K562 (cell line): ENCODE results near the gene RER1. TPM values are rescaled to one million over a fixed set of nuclear protein-coding genes. Genes with fewer than 3 reads are reported as not detected.

Experiments
- BRF2 ChIP-seq: IDR thresholded peaks from 3 replicates; pipeline ENCODE4 v1.6.1; 2011; ENCODE audit warnings: borderline replicate concordance, mild to moderate bottlenecking; ENCODE audit not compliant: insufficient read length, insufficient read depth
- CAMTA2 ChIP-seq: fragments of 250-450 bp; sonication (Bioruptor Pico); conservative IDR thresholded peaks from 2 replicates; pipeline ENCODE4 v1.5.1; 2022
- CBFA2T2 ChIP-seq: fragments of 450-650 bp; conservative IDR thresholded peaks from 2 replicates; pipeline ENCODE4 v1.6.1; 2017; ENCODE audit warnings: mild to moderate bottlenecking
- DPF2 ChIP-seq: fragments of 450-650 bp; IDR thresholded peaks from 2 replicates; pipeline ENCODE4 v1.6.1; 2016
- ETS1 ChIP-seq: conservative IDR thresholded peaks from 2 replicates; pipeline ENCODE4 v1.6.1; 2011; ENCODE audit warnings: low read depth, mild to moderate bottlenecking, low read length; ENCODE audit not compliant: control insufficient read depth
- HNRNPK ChIP-seq: fragments of 200-400 bp; formaldehyde crosslinking; IDR thresholded peaks from one replicate; pipeline ENCODE4 v1.6.1; 2018; ENCODE audit warnings: mild to moderate bottlenecking, low read depth, low read length; ENCODE audit not compliant: poor library complexity, severe bottlenecking
- KAT8 ChIP-seq: fragments of 450-650 bp; IDR thresholded peaks from 2 replicates; pipeline ENCODE4 v1.6.1; 2016; ENCODE audit warnings: low read depth, mild to moderate bottlenecking
- KLF10 ChIP-seq: fragments of 250-450 bp; sonication (Bioruptor Pico); IDR thresholded peaks from 2 replicates; pipeline ENCODE4 v1.6.1; 2021; ENCODE audit warnings: matching md5 sums
- KLF13 ChIP-seq: fragments of 450-650 bp; IDR thresholded peaks from 2 replicates; pipeline ENCODE4 v1.6.1; 2016; ENCODE audit warnings: missing genetic modification characterization, low read depth, mild to moderate bottlenecking, missing compliant biosample characterization, moderate library complexity, borderline replicate concordance
- MCM7 ChIP-seq, 2 experiments: fragments of 450-650 bp; IDR thresholded peaks; 2 replicates each; pipeline ENCODE4 v1.6.1; 2016 to 2018
- NBN ChIP-seq: fragments of 450-650 bp; IDR thresholded peaks from 2 replicates; pipeline ENCODE4 v1.6.1; 2016; ENCODE audit warnings: low read depth, mild to moderate bottlenecking
- NFE2 ChIP-seq: IDR thresholded peaks from 2 replicates; pipeline ENCODE4 v1.6.1; 2014; ENCODE audit warnings: antibody characterized with exemption, low read depth
- NR2C1 ChIP-seq, 2 experiments: fragments of 450-650 bp; IDR thresholded peaks; 2 replicates each; pipeline ENCODE4 v1.6.1; 2017; ENCODE audit warnings: mild to moderate bottlenecking in 2 of 2, antibody characterized with exemption in 1 of 2, inconsistent platforms in 1 of 2, missing compliant biosample characterization in 1 of 2, missing genetic modification characterization in 1 of 2
- PHTF2 ChIP-seq: fragments of 250-450 bp; sonication (Bioruptor Pico); IDR thresholded peaks from 2 replicates; pipeline ENCODE4 v1.5.0; 2021; ENCODE audit warnings: mild to moderate bottlenecking
- TCF7L2 ChIP-seq: fragments of 150-350 bp; IDR thresholded peaks from 2 replicates; pipeline ENCODE4 v1.6.1; 2016; ENCODE audit warnings: low read depth, mild to moderate bottlenecking, low read length, moderate library complexity
- TGIF2 ChIP-seq: sonication (generic); formaldehyde crosslinking; IDR thresholded peaks from 2 replicates; pipeline ENCODE4 v1.8.1; 2022; ENCODE audit warnings: mild to moderate bottlenecking, missing genetic modification reagents, moderate library complexity
- TRIM28 ChIP-seq: fragments of 450-650 bp; IDR thresholded peaks from 2 replicates; pipeline ENCODE4 v1.6.1; 2017
- ZKSCAN1 ChIP-seq: fragments of 150-350 bp; IDR thresholded peaks from 2 replicates; pipeline ENCODE4 v1.6.1; 2016; ENCODE audit warnings: low read depth, low read length
- ZNF124 ChIP-seq: sonication (generic); formaldehyde crosslinking; IDR thresholded peaks from 2 replicates; pipeline ENCODE4 v1.8.1; 2022; ENCODE audit warnings: missing genetic modification reagents
- ZNF395 ChIP-seq: fragments of 200-800 bp; sonication (Bioruptor generic); IDR thresholded peaks from 2 replicates; pipeline ENCODE4 v1.6.1; 2017; ENCODE audit warnings: missing genetic modification characterization, missing compliant biosample characterization
- polyA plus RNA-seq, 8 experiments: library from polyadenylated mRNA; depleted of rRNA in 4 of 8; stranded (reverse) in 5 of 8; unstranded in 3 of 8; fragments of >200 nt; fragmentation: Nextera tagmentation in 2 of 8; fragmentation: Illumina TruSeq in 1 of 8; extraction: Ambion mirVana in 2 of 8; extraction: Trizol in 1 of 8; gene quantifications; 2 replicates each; pipeline versions ENCODE4 v1.2.1 to v1.2.3, GENCODE V29; 2011 to 2014; ENCODE audit warnings: inconsistent platforms in 1 of 8, missing spikeins in 1 of 8
- total RNA-seq, 7 experiments: library from RNA; depleted of rRNA in 6 of 7; stranded (reverse); fragments of >200 nt in 6 of 7; fragmentation: Illumina TruSeq in 2 of 7; extraction: Trizol in 2 of 7; gene quantifications; 2 replicates each; pipeline versions ENCODE4 v1.2.1 to v1.2.3, GENCODE V29; 2011 to 2021; ENCODE audit warnings: low replicate concordance in 1 of 7
- TF ChIP-seq, protein P1 (sequence below): sonication (generic); formaldehyde crosslinking; IDR thresholded peaks from 2 replicates; pipeline ENCODE4 v1.8.0; 2022; ENCODE audit warnings: mild to moderate bottlenecking, missing genetic modification reagents
- TF ChIP-seq, protein P2 (sequence below), 3 experiments: fragments of 200-800 bp in 1 of 3; sonication (Bioruptor generic) in 1 of 3; sonication (generic) in 1 of 3; formaldehyde crosslinking in 1 of 3; IDR thresholded peaks; 2 replicates each; pipeline versions ENCODE4 v1.6.1 to v1.8.0; 2016 to 2022; ENCODE audit warnings: mild to moderate bottlenecking in 2 of 3, missing compliant biosample characterization in 2 of 3, missing genetic modification characterization in 2 of 3, missing genetic modification reagents in 1 of 3

The RER1 gene
- total and polyA plus RNA-seq, 9 of the 15 experiments (the other 6 are each of a cell fraction or from before 2014, with no cell fraction given): 19.6 to 354 (median 183) TPM

- TF ChIP-seq NR2C1 (IDR thresholded peaks at IDR 0.05) (peak; percentile 90), NR2C1 (tag; IDR thresholded peaks at IDR 0.05) (peak; percentile 93), TCF7L2 (no peak), KLF13 (no peak), MCM7 (IDR thresholded peaks at IDR 0.05) (no peak), ZKSCAN1 (peak; percentile 18; the same call in 1 of the 2 replicates), CAMTA2 (CRISPR knock-in tag) (no peak), BRF2 (no peak), KLF10 (CRISPR knock-in tag) (no peak), TGIF2 (CRISPR knock-in tag) (no peak), HNRNPK (no peak), KAT8 (no peak), NFE2 (no peak), DPF2 (no peak), CBFA2T2 (no peak), TRIM28 (no peak), ZNF395 (CRISPR knock-in tag) (0 out of 2 replicates have a peak, but pooled peaks have one; percentile 59), PHTF2 (CRISPR knock-in tag) (no peak), ETS1 (peak; percentile 91), NBN (no peak), ZNF124 (CRISPR knock-in tag) (no peak)
- TF ChIP-seq, protein P1, sequence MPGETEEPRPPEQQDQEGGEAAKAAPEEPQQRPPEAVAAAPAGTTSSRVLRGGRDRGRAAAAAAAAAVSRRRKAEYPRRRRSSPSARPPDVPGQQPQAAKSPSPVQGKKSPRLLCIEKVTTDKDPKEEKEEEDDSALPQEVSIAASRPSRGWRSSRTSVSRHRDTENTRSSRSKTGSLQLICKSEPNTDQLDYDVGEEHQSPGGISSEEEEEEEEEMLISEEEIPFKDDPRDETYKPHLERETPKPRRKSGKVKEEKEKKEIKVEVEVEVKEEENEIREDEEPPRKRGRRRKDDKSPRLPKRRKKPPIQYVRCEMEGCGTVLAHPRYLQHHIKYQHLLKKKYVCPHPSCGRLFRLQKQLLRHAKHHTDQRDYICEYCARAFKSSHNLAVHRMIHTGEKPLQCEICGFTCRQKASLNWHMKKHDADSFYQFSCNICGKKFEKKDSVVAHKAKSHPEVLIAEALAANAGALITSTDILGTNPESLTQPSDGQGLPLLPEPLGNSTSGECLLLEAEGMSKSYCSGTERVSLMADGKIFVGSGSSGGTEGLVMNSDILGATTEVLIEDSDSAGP (CRISPR knock-in tag): 0 out of 2 replicates have a peak, but pooled peaks have one; percentile 14
- TF ChIP-seq, protein P2, sequence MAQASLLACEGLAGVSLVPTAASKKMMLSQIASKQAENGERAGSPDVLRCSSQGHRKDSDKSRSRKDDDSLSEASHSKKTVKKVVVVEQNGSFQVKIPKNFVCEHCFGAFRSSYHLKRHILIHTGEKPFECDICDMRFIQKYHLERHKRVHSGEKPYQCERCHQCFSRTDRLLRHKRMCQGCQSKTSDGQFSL (CRISPR knock-in tag; IDR thresholded peaks at IDR 0.05): peak; percentile 45; the same call in 1 of the 2 replicates
- TF ChIP-seq, protein P2 (tag; IDR thresholded peaks at IDR 0.05): no peak
These were observed at the start of gene RER1, which contains the start of gene MORN1 (continued) for GRCh38 chr1:2391041-2391930.
